Left ventricle myocardium superior (tissue), 1 donor: Measurements from ENCODE around the gene PLGRKT. TPM values are rescaled to one million over a fixed set of nuclear protein-coding genes. Genes with fewer than 3 reads are reported as not detected.
"Not testable (repeated sequence)": the region's sequence is repeated elsewhere in the genome, so short reads cannot be mapped to it uniquely, and the experiment has no call there.

Experiments used
- ATAC-seq: fragments of 200-7000 bp; cut with Tn5 transposase; one replicate; pipeline ENCODE4 v1.9.1; 2020; ENCODE audit warnings: mild to moderate bottlenecking, moderate library complexity
- DNase-seq: peaks from one replicate; pipeline ENCODE4 v3.0.0-alpha.2; 2020
- intact Hi-C: fragments of 100-400 bp; cut with micrococcal nuclease; formaldehyde crosslinking; loops from one replicate; pipeline ENCODE4 v1.11.0; 2022
- total RNA-seq: library from RNA; stranded (reverse); fragmentation: NEBNext Ultra II Directional; extraction: Animal tissue kit (Norgen Biotek cat#: 25700); gene quantifications from one replicate; pipeline ENCODE4 v1.2.1, GENCODE V29; 2021
- donor health status: DM: no; HTN: yes; CAD: no; lungs with severe emphysema.

The PLGRKT gene
- total RNA-seq, 1 donor from 2014 or later: 41.6 TPM

- DNase-seq (no peak), ATAC-seq (no peak)
- intact Hi-C loops: no loop called here
Measured at GRCh38 chr9:5455181-5455580, 17.5 kb upstream of the PLGRKT start.

DNA sequence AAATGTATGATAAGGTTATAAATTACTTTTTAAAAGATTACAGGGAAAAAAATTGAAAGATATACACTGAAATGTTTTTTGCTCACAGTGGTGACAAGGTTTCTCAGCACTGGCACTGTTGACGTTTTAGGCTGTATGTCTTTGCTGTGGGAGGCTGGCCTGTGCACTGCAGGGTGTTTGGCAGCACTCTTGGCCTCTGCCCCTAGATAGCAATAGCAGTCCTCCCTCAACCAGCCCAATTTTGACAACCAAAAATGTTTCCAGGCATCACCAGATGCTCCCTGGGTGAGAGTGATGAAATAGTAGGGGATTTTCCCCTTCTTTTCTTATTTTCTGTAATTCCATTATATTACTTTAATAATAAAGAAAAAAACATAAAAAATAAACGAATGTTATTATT is 15.9 kb upstream of the PLGRKT start:
- peak; percentile 54 for DNase-seq
- intact Hi-C loops: loop anchor here (5.0 kb wide), 1 partner anchor 134 kb away; no protein-coding TSS in a partner anchor
- ATAC-seq: peak; percentile 46

- DNase-seq (no peak), ATAC-seq (no peak)
- intact Hi-C loops: loop anchor here (5.0 kb wide), 1 partner anchor 134 kb away; no protein-coding TSS in a partner anchor
Measured at GRCh38 chr9:5453004-5453403, 15.3 kb upstream of the PLGRKT start.

DNA sequence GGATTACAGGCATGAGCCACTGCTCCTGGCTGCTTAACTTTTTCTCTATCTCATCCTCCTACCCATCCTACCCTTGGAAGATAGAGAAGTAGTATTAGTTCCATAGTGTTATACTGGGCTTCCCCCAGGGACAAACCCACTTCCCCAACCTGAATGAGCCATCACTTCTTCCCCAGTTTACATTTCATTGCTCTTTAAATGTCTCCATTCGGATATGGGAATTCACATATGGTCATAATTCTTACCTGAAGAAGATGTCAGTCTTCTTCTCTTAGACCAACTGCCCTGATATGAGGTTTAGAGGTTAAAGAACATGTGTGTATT is 14.5 kb upstream of the PLGRKT start:
- intact Hi-C loops: loop anchor here (5.0 kb wide), 1 partner anchor 135 kb away; no protein-coding TSS in a partner anchor
- DNase-seq (no peak), ATAC-seq (no peak)

GRCh38 chr9:5450359-5451091 is 12.8 kb upstream of the PLGRKT start, which contains the start of gene CD274:
TSS of gene CD274 (plus strand) at chr9:5450542. CDS start at chr9:5456114, 5,572 bp downstream.
- intact Hi-C loops: loop anchor here (5.0 kb wide), 1 partner anchor 137 kb away; no protein-coding TSS in a partner anchor

DNA sequence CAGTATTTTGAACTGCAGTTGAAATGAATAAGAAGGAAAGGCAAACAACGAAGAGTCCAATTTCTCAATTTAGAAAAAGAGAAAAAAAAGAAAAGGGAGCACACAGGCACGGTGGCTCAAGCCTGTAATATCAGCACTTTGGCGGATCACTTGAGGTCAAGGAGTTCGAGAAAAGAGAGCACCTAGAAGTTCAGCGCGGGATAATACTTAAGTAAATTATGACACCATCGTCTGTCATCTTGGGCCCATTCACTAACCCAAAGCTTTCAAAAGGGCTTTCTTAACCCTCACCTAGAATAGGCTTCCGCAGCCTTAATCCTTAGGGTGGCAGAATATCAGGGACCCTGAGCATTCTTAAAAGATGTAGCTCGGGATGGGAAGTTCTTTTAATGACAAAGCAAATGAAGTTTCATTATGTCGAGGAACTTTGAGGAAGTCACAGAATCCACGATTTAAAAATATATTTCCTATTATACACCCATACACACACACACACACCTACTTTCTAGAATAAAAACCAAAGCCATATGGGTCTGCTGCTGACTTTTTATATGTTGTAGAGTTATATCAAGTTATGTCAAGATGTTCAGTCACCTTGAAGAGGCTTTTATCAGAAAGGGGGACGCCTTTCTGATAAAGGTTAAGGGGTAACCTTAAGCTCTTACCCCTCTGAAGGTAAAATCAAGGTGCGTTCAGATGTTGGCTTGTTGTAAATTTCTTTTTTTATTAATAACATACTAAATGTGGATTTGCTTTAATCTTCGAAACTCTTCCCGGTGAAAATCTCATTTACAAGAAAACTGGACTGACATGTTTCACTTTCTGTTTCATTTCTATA is 12.0 kb upstream of the PLGRKT start:
- ATAC-seq: peak; percentile 3
- intact Hi-C loops: loop anchor here (5.0 to 10.0 kb wide), 2 partner anchors 138 to 265 kb away; partner anchors contain the start of gene INSL6
- DNase-seq: no peak

More at GRCh38 chr9:5450359-5451091, 12.8 kb upstream of the PLGRKT start, which contains the start of gene CD274:
- peak; percentile 96 for DNase-seq
- ATAC-seq: peak; percentile 99

GRCh38 chr9:5448461-5449435 is 11.0 kb upstream of the PLGRKT start:
- no peak for ATAC-seq
- intact Hi-C loops: loop anchor here (10.0 kb wide), 1 partner anchor 264 kb away; the partner anchor contains the start of gene INSL6
- no peak for DNase-seq

DNA sequence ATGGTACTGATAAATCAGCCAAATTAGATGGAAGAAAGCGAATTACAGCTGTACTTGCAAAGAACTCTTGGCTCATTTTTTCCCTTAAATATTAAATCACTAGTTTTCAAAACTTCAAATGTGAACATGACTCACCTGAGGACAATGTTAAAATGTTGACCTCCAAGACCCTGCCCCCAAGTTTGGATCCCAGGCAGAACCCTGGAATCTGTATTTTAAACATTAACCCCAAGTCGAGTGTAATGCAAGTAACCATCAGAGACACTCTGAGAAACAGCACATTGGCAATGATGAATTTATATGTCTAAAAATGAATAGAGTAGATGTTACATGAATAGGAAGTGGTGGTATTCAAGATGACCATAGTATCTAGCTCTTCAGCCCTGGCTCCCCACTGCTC is 10.3 kb upstream of the PLGRKT start:
- DNase-seq (no peak), ATAC-seq (no peak)
- intact Hi-C loops: loop anchor here (10.0 kb wide), 1 partner anchor 263 kb away; the partner anchor contains the start of gene INSL6

DNA sequence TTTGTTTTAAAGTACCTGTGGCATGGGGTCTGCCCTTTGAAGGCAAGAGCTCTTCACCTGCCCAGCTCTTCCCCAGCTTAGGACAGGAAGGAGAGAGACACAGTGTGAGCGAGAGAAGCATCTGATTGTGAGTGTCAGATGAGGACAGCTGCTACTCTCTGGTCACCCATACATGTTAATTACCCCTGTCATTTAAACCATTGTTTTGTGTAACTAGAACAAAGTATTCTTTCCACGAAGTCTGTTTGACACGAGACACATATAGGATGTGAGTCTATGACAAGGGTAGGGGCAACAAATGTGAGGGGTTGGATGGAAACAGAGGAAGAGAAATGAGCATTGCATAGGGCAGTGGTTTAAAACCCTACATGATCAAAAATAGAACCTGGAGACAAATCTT is 9.6 kb upstream of the PLGRKT start:
- DNase-seq (no peak), ATAC-seq (no peak)
- intact Hi-C loops: loop anchor here (10.0 kb wide), 1 partner anchor 263 kb away; the partner anchor contains the start of gene INSL6

- intact Hi-C loops: loop anchor here (10.0 kb wide), 1 partner anchor 262 kb away; the partner anchor contains the start of gene INSL6
- DNase-seq (no peak), ATAC-seq (no peak)
Measured at GRCh38 chr9:5446451-5447236, 8.9 kb upstream of the PLGRKT start.

GRCh38 chr9:5445886-5446285 is 8.2 kb upstream of the PLGRKT start:
- intact Hi-C loops: loop anchor here (10.0 kb wide), 1 partner anchor 261 kb away; the partner anchor contains the start of gene INSL6
- no peak for ATAC-seq

DNA sequence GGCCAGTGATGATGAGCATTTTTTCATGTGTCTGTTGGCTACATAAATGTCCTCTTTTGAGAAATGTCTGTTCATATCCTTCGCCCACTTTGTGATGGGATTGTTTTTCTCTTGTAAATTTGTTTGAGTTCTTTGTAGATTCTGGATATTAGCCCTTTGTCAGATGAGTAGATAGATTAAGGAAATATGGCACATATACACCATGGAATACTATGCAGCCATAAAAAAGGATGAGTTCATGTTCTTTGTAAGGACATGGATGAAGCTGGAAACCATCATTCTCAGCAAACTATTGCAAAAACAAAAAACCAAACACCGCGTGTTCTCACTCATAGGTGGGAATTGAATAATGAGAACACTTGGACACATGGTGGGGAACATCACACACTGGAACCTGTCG is 7.4 kb upstream of the PLGRKT start:
- not testable (repeated sequence) for DNase-seq, ATAC-seq
- intact Hi-C loops: loop anchor here (10.0 kb wide), 1 partner anchor 260 kb away; the partner anchor contains the start of gene INSL6

More at GRCh38 chr9:5445886-5446285, 8.2 kb upstream of the PLGRKT start:
- no peak for DNase-seq

- intact Hi-C loops: loop anchor here (10.0 kb wide), 1 partner anchor 259 kb away; the partner anchor contains the start of gene INSL6
- DNase-seq (no peak), ATAC-seq (no peak)
Measured at GRCh38 chr9:5443850-5444249, 6.1 kb upstream of the PLGRKT start.

GRCh38 chr9:5442400-5443011 is 4.8 kb upstream of the PLGRKT start:
- intact Hi-C loops: loop anchor here (10.0 kb wide), 1 partner anchor 258 kb away; the partner anchor contains the start of gene INSL6
- DNase-seq (no peak), ATAC-seq (no peak)

DNA sequence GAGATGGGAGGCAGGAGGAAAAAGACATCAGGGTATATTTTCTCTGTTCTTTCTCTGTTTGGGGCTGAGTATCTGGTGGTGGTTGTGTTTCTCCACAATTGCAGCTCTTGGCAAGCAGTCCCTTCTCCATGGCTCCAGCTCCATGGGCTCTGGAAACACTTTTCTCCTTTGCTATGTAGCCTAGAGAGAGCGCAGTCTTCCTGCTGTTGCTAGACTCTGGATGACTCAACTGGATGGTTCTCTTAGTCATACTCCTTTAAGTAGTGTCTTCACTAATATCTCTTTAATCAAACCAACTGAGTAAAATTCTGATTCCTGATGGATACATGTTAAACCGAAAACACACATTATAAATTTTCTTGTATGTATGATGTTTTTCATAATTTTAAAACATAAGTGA is 3.3 kb upstream of the PLGRKT start:
- ATAC-seq: no peak
- no peak for DNase-seq
- intact Hi-C loops: loop anchor here (10.0 kb wide), 1 partner anchor 256 kb away; the partner anchor contains the start of gene INSL6

GRCh38 chr9:5440426-5440825 is 2.7 kb upstream of the PLGRKT start:
- DNase-seq (no peak), ATAC-seq (no peak)
- intact Hi-C loops: loop anchor here (10.0 kb wide), 1 partner anchor 256 kb away; the partner anchor contains the start of gene INSL6
